HG02588 (cell line): ENCODE measurements around the gene CTSD.
"Not testable (repeated sequence)": the region's sequence is repeated elsewhere in the genome, so short reads cannot be mapped to it uniquely, and the experiment has no call there.

Experiments
- ATAC-seq: cut with Tn5 transposase; IDR thresholded peaks from one replicate; pipeline ENCODE4 v1.9.1; 2021; ENCODE audit warnings: mild to moderate bottlenecking, moderate library complexity; ENCODE audit not compliant: unreplicated experiment

The CTSD gene

DNA sequence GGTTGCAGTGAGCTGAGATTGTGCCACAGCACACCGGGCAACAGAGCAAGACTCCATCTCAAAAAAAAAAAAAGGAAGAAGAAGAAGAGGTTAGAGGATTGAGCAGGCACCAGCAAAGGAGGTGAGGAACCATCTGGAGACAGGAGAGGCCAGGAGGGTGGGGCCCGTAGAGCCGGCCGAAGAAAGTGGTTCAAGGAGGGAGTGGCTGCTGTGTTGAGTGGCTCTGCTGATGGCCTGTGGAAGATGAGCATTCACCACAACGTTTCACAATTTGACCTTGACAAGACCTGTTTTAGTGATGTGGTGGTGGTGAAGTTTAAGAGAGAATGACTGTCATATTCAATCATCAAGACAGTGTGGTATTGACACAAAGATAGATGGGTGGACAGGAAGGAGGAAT is 6.8 kb upstream of the CTSD start:
- no peak for ATAC-seq

DNA sequence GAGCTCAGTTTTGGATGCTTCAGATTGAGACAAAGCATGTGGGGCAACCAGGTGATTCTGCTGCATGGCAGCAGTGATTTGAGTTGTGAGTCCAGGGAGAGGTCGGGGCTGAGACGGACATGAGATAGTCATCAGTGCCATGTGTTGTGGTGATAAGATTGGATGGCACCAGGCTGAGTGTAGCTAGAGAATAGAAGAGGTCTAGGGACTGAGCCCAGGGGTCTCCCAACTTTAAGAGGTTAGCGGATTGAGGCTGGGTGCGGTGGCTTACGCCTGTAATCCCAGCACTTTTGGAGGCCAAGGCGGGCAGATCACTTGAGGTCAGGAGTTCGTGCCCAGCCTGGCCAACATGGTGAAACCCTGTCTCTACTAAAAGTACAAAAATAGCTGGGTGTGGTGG is 6.3 kb upstream of the CTSD start:
- no peak for ATAC-seq

DNA sequence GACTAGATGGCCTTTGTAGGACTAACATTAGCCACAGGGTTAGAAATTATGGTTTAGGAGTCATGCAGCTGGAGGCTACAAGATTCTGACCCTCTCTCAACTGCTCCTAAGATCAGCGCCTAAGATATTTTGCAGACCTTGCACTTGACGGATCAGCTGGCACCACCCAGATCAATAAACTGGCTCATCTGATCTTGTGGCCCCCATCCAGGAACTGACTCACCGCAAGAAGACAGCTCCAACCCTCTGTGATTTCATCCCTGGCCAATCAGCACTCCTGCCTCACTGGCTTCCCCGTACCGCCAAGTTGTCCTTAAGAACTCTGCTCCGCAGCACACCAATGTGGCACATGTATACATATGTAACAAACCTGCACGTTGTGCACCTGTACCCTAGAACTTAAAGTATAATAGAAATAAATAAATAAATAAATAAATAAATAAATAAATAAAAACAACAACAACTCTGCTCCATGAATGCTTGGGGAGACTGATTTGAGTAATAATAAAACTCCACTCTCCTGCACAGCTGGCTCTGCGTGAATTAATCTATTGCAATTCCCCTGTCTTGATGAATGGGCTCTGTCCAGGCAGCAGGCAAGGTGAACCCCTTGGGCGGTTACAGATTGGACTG is 5.7 kb upstream of the CTSD start:
- ATAC-seq, result not testable (repeated sequence)

DNA sequence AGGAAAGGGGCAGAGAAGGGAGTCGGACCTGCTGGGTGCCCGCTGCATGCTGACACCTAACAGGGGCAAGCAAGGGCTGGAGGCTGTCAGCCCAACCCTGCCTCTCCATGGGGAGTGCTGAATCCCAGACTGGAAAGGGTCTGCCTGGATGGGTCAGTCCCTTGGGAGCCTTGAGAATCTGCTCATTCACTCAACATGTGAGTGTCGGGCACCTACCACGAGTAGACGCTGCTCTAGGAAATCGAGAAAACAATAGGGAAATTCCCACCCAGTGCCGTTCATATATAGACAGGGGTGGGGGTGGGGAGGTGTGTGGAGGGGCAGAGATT is 4.4 kb upstream of the CTSD start:
- ATAC-seq, result no peak

DNA sequence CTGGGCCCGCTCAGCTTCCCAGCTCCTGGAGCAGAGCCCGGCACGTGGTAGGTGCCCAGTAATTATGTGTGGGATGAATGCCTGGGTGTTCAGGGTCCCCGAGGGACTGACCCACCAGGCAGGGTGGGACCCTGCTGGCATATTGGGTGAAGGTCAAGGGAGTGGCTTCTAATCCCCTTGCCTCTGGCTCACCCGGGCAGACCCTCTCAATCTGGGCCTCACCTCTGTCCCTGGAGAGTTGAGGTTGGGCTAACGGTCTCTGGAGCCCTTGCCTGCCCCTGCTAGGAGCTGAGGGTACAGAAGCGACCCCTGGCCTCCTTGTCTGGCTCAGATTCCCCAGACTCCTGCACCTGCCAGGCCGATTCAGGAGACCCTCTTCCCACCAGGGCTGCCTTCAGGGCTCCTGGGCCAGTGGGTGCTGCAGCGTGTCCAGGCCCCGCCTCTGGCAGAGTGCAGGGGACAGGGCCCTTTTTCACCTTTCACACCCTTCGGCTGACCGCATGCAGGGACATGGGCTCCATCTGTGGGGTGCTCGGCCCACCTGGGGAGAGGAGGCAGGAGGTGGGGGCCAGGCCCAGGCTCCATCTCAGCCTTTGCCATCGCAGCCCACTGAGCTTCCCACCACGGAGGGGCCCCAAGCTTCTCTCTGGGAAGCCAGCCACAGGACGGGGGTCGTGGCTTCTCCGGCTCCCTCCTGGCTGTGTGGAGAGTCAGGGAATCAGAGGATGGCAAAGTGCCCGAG is 3.8 kb upstream of the CTSD start:
- no peak for ATAC-seq

DNA sequence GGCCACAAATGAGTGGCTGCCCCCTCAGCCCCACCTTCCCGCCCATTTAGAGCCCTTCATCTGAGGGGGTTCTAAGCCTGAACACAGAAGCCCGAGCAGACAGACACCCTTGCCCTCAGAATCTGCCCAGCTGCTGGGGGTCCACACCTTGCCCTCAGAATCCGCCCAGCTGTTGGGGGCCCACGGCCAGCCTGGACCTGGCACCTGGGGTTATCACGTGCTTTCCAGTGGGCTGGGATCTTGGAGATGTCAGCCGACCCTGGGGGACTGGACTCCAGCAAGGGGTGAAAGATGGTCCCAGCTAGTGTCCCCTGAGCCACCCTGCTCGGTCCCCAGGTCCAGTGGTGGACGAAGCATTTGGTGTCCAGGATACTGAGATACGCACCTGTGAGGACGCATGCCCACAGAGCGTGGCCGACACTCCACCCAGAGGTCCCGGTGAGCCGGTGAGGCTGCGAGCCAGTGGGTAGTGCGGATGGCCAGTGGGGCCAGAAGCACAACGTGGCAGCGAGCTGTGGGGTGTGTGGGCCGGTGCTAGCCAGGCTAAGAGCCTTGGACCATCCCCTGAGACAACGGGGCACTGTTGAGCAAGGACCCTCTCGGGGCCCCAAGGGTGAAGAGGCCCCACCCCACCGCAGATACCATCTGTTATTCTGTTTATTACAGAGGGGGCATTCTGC is 3.1 kb upstream of the CTSD start:
- no peak for ATAC-seq

DNA sequence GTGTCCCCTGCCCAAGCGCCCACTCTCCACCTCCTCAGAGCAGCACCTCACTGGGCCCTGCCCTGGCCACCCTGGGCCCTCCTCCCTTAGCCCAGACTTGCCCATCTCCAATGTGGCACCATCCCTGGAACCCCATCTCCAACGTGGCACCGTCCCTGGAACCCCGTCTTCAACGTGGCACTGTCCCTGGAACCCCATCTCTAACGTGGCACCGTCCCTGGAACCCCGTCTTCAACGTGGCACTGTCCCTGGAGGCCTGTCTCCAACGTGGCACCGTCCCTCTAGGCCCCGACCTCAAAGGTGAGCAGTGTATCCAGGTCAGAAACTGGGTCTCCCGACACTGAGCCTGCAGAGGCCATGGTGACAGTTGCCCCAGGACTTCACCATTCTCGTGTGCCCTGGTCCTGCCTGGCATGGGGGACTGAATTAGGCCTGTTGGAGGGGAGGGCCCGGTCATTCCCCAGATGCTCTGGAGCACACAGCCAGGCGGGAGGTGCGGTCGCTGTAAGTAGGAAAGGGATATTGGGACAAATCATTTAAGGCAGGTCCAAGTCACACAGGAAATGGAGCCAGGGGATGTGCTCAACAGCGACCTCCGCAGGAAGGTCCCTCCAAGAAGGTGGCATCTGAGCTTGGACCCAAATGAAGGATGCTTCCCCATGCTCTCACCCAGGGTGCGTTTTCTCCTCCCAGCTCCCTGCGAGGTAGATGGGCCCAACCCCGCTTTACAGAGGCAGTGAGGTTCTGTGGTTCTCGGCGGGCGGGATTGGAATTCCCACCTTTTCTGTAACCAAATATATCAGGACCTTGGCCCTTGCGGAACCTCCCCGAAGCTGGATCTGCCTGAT is 2.4 kb upstream of the CTSD start:
- ATAC-seq, result no peak

DNA sequence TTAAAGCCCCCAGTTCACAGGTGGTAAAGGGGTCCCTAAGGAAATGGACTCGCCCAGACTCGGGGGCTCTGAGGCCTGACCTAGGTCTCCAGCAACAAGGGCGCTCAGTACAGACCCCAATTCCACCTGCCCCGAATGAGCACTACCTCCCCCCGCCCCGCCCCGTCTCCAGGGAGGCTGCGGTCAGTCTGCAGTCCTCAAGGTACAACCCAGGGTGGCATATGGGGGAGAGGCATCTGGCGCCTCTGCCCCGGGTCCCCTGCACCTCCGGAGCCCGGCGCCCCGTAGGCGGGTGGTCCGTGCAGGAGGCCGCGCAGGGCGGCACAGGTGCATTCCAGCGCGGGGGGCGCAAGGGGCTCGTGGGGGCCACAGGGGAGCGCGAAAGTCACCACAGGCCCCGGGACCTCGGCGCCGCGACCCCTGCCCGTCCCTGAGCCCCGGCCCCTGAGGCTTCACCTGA is 361 bp downstream of the CTSD start:
- no peak for ATAC-seq

DNA sequence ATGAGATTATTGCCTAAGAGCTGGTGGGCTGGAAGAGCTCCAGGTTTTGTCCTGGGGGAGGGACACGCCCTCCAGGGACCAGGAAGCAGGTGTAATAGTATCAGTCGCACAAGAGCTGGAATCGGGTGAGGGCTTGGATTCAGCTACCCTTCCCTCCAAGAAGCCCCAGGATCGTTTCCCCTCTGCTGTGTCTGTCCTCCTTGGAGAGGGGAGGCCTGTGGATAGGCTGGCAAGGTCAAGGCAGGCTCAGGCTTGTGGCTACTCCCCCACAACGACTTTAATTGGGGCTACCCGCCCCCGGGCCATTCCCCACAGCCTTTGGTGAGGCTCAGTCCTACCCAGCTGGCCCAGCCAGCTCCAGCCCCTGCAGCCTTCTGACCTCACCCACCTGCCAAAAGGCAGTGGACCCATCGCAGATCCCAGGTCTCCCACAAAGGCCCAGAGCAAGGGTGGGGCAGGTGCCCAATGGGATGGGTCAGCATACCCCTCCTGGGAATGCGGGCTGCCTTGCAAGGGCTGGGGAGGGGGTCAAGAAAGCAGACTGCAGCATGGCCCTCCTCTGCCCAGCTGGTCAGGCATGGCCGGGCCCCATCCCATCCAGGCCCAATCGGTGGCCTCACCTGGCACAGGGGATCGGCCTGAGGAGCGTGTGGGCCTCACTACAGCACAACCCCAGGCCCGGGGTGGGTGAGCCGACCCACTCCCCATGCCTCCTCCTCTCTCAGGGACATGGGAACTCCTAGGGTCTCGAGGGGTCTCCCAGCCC is 1.0 kb downstream of the CTSD start:
- no peak for ATAC-seq

DNA sequence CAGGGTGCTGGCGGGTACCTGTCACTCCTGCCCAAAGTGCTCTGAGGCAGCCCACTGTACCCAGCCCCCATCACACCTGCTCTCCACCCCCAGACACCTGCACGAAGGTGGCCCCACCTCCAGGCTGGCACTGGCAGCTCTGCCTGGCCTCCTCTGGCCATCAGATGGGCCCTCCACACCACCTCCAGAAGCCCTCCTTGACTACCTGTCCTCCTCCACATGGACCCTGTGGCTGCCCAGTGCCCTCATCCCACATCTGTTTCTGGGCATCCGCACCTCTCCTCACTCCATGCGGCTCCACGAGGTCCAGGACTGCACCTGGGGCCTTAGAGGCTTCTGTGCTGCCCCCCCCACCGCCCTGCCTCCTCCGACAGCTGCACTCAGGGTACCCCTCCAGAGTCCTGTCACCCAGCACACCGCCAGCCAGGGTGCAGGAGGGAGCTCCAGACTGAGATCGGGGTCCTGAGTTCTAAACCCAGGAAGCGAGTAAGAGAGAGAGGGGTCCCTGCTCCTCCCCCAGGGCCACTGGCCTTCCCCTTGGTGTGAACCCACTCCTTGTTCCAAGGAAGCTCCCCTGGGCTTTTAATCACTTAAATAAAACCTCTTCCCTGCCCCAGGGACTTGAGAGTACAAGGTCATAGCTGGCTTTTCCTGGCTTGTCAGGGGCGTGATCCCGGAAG is 1.7 kb downstream of the CTSD start:
- ATAC-seq, result no peak

DNA sequence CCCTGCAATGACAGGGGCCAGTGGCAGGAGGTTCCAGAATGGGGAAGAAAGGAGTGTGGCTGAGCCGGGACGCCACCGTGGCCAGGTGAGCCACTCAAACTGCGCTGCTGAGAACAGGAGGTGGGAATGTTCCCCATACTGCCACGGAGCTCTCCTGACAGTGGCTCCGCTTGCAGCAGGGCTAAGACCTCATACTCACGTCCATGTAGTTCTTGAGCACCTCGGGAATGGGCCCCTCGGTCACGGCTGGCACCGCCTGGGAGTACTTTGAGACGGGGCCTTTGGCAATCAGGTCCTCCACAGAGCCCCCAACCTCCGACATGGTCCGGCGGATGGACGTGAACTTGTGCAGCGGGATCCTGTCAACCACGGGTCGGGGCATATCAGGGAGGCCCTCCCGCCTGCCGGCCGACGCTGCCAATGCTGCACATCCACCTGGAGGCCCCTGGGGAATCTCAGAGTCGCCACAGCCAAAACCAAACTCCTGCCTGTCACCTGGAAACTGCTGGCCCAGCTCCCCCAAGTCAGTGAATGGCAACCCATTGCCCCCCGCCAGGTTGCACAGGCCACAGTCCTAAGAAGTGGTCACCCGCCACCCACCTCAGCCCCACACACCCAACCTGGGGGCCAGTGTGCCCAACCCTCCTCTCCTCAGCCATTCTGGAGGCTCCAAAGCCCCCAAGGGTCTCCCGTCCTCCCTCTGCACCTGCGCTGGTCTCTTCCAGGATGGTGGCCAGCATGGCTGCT is 2.4 kb downstream of the CTSD start:
- no peak for ATAC-seq

DNA sequence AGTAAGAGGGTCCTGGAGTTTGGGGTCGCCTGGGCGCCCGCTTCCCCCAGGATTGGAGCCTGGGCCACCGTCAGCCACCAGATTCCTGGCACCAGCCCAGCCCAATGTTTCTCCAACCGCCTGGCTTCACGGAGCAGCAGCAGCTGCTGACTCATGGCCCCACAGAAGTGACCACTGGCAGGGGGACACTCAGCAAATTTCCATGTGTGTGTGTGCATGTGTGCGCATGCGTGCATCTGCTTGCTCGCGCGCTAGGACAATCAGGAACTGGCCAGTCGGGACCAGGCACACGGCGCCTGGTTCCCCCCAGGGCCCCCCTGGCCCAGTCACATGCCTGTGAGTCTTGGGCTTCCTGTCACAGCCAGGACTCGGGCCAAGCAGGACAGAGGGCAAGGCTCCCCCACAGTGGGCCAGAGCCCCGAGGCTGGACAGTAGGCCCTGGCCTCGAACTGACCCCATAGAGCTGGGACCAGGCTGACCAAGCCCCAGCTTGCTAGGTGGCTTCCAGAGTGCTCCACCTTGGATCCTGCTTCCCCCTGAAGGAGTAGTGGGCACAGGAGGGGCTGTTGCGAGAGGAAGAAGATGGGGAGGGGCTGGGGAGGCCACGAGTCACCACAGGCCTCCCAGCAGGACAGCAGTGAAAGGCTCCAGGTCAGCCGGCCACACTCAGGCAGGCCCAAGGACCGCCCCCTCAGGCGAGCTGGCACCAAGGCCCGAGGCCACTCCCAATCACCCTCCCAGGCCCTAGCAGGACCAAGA is 3.2 kb downstream of the CTSD start:
- no peak for ATAC-seq

DNA sequence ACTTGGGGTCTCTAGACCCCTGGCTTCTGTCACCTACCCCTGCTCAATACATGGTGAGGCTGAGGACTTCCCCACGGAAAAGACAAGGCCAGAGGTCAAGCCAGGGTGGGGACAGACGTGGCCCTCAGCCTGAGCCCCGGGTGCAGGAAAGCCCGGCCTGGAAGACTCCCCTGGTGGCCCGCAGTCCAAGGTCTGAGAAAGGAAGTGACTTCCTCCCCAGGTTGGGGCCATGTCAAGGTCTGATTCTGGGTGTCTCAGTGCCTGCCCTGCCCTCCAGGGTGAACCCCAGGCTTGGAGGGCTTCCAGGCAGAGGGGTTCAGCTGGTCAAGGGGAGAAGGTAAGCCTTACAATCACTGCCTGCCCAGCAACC is 3.9 kb downstream of the CTSD start:
- no peak for ATAC-seq

DNA sequence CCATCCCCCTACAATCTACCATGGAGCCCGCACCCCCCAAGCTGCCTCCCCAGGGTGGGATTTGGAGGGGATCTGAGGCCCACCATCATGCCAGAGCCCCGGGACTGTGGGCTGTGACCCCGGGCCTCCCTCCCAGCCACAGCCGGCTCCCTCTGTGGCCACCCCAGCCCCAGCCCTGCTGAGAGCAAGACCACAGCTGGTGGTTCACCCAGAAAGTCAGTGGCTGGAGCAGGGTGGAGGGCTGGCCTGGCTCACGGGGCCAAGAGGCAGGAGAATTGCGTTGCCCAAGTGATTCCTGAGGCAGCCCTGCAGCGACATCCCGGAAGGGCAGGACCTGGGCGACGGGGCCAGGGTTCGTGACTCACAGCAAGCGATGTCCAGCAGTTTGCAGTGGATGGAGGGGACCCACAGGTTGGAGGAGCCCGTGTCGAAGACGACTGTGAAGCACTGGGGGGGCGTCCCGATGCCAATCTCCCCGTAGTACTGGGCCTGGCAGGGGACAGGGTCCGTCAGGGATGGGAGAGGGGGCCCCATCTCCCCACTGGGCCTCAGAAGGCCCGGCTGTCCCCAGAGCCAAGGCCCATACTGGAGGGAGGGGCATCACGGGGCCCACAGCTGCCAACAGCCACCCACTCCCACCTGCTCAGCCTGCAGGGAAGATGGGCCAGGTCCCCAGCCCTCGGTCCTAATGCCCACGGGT is 4.4 kb downstream of the CTSD start:
- no peak for ATAC-seq

DNA sequence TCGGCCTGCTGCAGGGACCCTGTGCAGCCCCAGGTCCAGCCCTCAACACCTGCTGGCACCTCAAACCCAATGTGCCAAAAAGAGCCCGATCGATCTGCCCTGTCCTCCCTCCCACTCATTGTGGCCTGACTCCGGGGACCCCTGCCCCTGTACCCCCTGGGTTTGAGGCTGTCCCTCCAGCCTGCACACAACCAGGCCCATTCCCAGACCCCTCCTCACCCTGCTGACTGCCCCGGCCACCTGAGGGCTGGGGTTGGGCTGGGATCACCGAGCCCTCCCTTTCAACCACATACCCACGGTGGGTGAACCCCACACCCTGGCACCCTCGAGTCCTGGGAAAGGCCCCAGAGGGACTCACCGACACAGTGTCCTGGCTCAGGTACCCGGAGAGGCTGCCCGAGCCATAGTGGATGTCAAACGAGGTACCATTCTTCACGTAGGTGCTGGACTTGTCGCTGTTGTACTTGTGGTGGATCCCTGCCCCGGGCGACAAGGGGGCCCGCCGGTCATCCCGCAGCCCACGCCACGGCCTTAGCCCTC is 5.0 kb downstream of the CTSD start:
- no peak for ATAC-seq

DNA sequence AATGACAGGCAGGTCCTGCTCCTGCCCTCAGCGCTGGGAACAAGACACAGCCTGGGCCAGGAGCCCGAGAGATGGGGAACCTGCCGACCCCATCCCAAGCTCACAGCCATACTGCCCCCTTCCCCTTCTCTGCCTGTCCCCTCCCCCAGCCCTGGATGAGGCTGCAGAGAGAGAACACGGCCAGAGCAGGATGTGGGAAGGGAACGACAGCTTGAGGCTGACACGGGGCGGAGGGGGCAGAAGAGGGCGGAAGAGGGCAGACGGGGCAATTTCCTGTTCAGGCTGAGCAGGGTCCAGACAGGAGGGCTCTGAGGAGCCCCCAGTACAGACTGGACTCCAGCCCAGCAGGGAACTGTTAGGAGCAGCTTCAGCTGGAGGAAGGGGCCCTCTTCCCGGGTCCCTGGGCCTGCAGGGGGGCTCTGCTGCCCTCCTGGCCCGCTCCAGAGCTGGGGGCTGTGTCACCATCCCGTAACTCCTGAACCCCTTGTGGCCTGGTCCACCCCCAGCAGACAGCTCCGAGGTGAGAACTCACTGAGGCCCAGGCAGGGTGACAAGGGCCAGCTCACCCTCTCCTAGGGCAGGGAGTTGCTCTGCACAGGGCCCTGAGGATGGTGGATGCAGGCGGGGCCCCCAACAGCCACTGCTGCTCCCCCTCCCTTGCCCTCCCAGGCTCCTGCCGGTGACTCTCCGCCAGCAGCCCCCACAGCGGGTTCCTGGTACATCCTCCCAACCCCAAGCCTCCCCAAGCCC is 5.7 kb downstream of the CTSD start:
- ATAC-seq, result no peak
